Right lobe of liver (tissue), 6 donors: ENCODE data around the gene ROPN1B. TPM values are rescaled to one million over a fixed set of nuclear protein-coding genes. Genes with fewer than 3 reads are reported as not detected.

Source experiments
- ATAC-seq, 4 donors: fragments of 200-7000 bp; cut with Tn5 transposase; one replicate each; pipeline ENCODE4 v1.9.1; 2020; ENCODE audit warnings: mild to moderate bottlenecking in 4 of 4, moderate library complexity in 4 of 4
- DNase-seq, 3 donors: peaks; one replicate each; pipeline ENCODE4 v3.0.0-alpha.2; 2020
- H3K27ac ChIP-seq, 3 donors: fragments of 200-600 bp; one replicate each; pipeline ENCODE4 v1.8.0; 2022
- H3K27me3 ChIP-seq, 2 donors: fragments of 200-600 bp; one replicate each; pipeline ENCODE4 v1.8.0; 2022
- H3K36me3 ChIP-seq, 4 donors: fragments of 200-600 bp; sonication (generic) in 1 of 4; one replicate each; pipeline versions ENCODE4 v1.5.1 to v1.8.0; 2017 to 2022; ENCODE audit warnings: control low read depth in 1 of 4
- H3K4me1 ChIP-seq, 4 donors: fragments of 200-600 bp; sonication (generic) in 1 of 4; one replicate each; pipeline versions ENCODE4 v1.5.1 to v1.8.0; 2017 to 2022; ENCODE audit warnings: control low read depth in 1 of 4
- H3K4me3 ChIP-seq, 3 donors: fragments of 200-600 bp; one replicate each; pipeline ENCODE4 v1.8.0; 2022
- H3K9me3 ChIP-seq, 4 donors: fragments of 200-600 bp; sonication (generic) in 1 of 4; one replicate each; pipeline versions ENCODE4 v1.5.1 to v1.8.0; 2017 to 2022; ENCODE audit warnings: control low read depth in 1 of 4
- POLR2A ChIP-seq: fragments of 450-650 bp; IDR thresholded peaks from one replicate; pipeline ENCODE4 v1.6.1; 2017; ENCODE audit warnings: antibody characterized with exemption, mild to moderate bottlenecking
- WGBS: methylation state at CpG from one replicate; pipeline ENCODE4 v1.1.6; 2018; ENCODE audit warnings: low coverage, low lambda C conversion rate; ENCODE audit not compliant: insufficient coverage; ENCODE audit errors: missing lambda C conversion rate; 5-methylcytosine and 5-hydroxymethylcytosine counted together
- intact Hi-C, 2 donors: fragments of 100-400 bp; cut with DNase I; formaldehyde crosslinking; loops; one replicate each; pipeline versions ENCODE4 v1.11.2 to v1.14.1; 2022
- total RNA-seq, 6 experiments: library from RNA; depleted of rRNA in 2 of 6; stranded (reverse); fragments of >200 nt in 2 of 6; fragmentation: NEBNext Ultra II Directional in 3 of 6; extraction: Animal tissue kit (Norgen Biotek cat#: 25700) in 3 of 6; gene quantifications; one replicate each; pipeline versions ENCODE4 v1.1.0 to v1.2.4, GENCODE V29; 2016 to 2023
- TF ChIP-seq, protein P1 (sequence below), 4 donors: fragments of 200-600 bp in 3 of 4; fragments of 450-650 bp in 1 of 4; IDR thresholded peaks; one replicate each; pipeline versions ENCODE4 v1.5.1 to v1.8.0; 2016 to 2022; ENCODE audit warnings: antibody characterized with exemption in 4 of 4, mild to moderate bottlenecking in 2 of 4
- donor health status: DM: no; HTN: yes; CAD: no.
- donor health status: DM: no; HTN: no; CAD: no.
- donor health status: DM: no; HTN: no; CAD: no.
- donor health status: DM: no; HTN: yes; CAD: no.
- donor health status: DM: no; HTN: yes; CAD: no.

Gene ROPN1B
- total RNA-seq, 6 experiments from 2014 or later, result 0.46 to 2.0 (median 0.60) TPM; not detected in 1

DNA sequence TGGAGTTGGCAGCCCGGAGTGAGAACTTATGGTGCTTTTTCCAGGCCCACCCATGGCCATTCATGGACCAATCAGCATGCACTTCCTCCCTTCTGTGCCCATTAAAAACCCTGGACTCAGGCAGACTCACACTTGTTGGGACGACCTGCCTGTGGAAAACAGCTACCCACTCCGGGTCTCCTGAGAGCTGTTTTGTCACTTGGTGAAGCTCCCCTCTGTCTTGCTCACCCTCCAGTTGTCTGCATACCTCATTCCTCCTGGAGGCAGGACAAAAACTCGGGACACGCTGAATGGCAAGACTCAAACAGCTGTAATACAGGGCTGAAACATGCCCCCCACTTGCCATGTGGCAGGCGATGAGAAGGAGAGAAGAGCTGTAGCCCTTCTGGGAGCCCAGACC is 35.2 kb downstream of the ROPN1B start:
- Histone ChIP-seq H3K27me3 (no peaks in the 10 kb centered on the region), H3K27ac (no peak overlapping the region), H3K36me3 (peaks cover 0 to 2% (median 0%) of the 10 kb centered on the region in 4 donors), H3K4me1 (no peaks in the 10 kb centered on the region), H3K9me3 (no peaks in the 10 kb centered on the region), H3K4me3 (no peak overlapping the region)
- 100% methylated on average over 3 of the region's 6 CpGs for WGBS
- TF ChIP-seq, protein P1, sequence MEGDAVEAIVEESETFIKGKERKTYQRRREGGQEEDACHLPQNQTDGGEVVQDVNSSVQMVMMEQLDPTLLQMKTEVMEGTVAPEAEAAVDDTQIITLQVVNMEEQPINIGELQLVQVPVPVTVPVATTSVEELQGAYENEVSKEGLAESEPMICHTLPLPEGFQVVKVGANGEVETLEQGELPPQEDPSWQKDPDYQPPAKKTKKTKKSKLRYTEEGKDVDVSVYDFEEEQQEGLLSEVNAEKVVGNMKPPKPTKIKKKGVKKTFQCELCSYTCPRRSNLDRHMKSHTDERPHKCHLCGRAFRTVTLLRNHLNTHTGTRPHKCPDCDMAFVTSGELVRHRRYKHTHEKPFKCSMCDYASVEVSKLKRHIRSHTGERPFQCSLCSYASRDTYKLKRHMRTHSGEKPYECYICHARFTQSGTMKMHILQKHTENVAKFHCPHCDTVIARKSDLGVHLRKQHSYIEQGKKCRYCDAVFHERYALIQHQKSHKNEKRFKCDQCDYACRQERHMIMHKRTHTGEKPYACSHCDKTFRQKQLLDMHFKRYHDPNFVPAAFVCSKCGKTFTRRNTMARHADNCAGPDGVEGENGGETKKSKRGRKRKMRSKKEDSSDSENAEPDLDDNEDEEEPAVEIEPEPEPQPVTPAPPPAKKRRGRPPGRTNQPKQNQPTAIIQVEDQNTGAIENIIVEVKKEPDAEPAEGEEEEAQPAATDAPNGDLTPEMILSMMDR (IDR thresholded peaks at IDR 0.05), result no peak
- no peak for TF ChIP-seq POLR2A
- DNase-seq, result no peak
- intact Hi-C loops, result no loop called here
- ATAC-seq, result no peak

DNA sequence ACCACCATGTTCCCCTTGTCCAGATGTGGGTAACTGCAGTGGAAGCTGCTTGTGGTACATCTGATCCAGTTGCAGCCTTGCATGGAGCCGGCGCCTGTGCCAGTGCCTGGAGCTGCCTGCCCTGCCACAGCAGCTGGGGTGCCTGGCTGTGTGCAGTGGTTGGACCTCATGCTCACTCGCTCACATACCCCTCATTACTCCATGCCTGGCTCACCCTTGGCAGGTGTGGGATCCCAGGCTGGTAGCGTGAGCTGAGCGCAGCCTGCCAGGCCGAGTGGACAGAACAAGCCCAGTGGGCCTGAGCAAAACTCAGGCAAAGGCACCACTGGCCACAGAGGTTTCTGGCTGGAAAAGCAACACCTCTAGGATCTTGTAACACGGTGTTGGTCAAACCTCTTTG is 35.7 kb downstream of the ROPN1B start:
- H3K27ac ChIP-seq, result no peak overlapping the region
- TF ChIP-seq POLR2A, result no peak
- TF ChIP-seq, protein P1 (IDR thresholded peaks at IDR 0.05), result no peak
- H3K27me3 ChIP-seq, result no peaks in the 10 kb centered on the region
- DNase-seq (no peak), ATAC-seq (no peak)
- H3K4me3 ChIP-seq, result no peak overlapping the region
- 89% methylated on average over 4 of the region's 7 CpGs for WGBS
- H3K36me3 ChIP-seq, result peaks cover 0 to 2% (median 0%) of the 10 kb centered on the region in 4 donors
- H3K4me1 ChIP-seq, result no peaks in the 10 kb centered on the region
- no peaks in the 10 kb centered on the region for H3K9me3 ChIP-seq
- intact Hi-C loops, result no loop called here

DNA sequence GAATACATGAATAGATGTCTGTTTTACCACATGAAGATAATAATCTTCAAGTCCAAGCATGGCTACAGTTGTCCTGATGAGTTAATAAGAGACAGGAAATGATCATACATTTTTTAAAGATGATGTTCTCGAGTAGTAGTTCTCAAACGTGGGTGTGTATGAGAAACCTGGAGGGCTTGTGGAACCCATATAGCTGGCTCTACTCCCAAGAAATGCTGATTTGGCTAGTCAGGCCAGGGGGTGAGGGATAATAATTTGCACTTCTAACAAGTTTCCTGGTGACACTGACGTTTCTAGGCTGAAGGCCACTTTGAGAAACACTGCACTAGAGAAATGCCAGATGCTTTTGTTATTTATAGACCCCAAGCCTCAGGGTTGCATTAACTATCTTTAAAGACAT is 37.0 kb downstream of the ROPN1B start:
- peaks cover 0 to 2% (median 0%) of the 10 kb centered on the region in 4 donors for H3K36me3 ChIP-seq
- WGBS, result 42% methylated on average over 3 of the region's 3 CpGs
- ATAC-seq, result no peak

DNA sequence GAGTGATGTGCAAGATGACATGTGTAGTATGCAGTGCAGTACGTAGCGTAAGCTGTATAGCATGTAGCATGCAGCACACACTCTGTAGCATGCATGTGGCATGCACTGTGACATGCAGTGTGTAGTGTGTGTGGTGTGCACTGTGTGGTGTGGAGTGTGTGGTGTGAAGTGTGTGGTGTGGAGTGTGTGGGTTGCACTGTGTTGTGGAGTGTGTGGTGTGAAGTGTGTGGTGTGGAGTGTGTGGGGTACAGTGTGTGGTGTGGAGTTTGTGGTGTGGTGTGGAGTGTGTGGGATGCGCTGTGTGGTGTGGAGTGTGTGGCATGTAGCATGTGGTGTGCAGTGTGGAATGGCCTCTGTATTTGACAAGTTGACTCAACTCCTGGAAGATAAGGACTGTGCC is 39.2 kb downstream of the ROPN1B start:
- peaks cover 0 to 2% (median 0%) of the 10 kb centered on the region in 4 donors for H3K36me3 ChIP-seq
- no peaks in the 10 kb centered on the region for H3K9me3 ChIP-seq
- WGBS, result 93% methylated on average over 3 of the region's 3 CpGs
- H3K27me3 ChIP-seq, result no peaks in the 10 kb centered on the region
- no peaks in the 10 kb centered on the region for H3K4me1 ChIP-seq
- TF ChIP-seq POLR2A, result no peak
- TF ChIP-seq, protein P1 (IDR thresholded peaks at IDR 0.05), result no peak
- intact Hi-C loops, result no loop called here
- no peak overlapping the region for H3K4me3 ChIP-seq
- H3K27ac ChIP-seq, result no peak overlapping the region
- DNase-seq, result no peak
- ATAC-seq, result no peak

More for the DNA sequence above, 37.0 kb downstream of the ROPN1B start:
- DNase-seq, result no peak
- H3K27ac ChIP-seq, result no peak overlapping the region
- intact Hi-C loops, result no loop called here
- H3K9me3 ChIP-seq, result no peaks in the 10 kb centered on the region
- H3K27me3 ChIP-seq, result no peaks in the 10 kb centered on the region
- H3K4me1 ChIP-seq, result no peaks in the 10 kb centered on the region
- no peak overlapping the region for H3K4me3 ChIP-seq
- TF ChIP-seq, protein P1 (IDR thresholded peaks at IDR 0.05), result no peak
- TF ChIP-seq POLR2A, result no peak

DNA sequence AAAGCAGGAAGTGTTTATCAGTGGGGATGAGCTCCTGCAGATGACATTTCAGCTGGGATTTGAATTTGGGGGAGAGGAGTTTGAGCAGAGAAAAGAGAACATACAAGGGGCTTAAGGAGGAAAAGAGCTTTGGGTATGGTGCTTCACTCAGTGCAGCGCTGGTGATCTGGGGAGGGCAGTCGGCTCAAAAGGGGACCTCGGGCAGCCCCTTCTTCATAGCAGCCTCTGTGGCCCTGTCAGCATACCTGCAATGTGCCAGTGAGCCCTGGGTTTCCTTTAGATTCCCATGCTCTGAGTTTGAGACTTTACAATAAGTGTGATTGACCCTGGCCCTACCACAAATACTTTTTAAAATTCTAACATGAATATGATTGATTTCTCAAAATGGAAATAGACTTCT is 40.2 kb downstream of the ROPN1B start:
- H3K27me3 ChIP-seq, result no peaks in the 10 kb centered on the region
- no peaks in the 10 kb centered on the region for H3K4me1 ChIP-seq
- TF ChIP-seq, protein P1 (IDR thresholded peaks at IDR 0.05), result no peak
- no peak for TF ChIP-seq POLR2A
- no peaks in the 10 kb centered on the region for H3K9me3 ChIP-seq
- ATAC-seq, result no peak
- no peak overlapping the region for H3K27ac ChIP-seq
- H3K36me3 ChIP-seq, result peaks cover 0 to 2% (median 0%) of the 10 kb centered on the region in 4 donors
- 100% methylated on average over 1 of the region's 3 CpGs for WGBS
- no peak for DNase-seq
- intact Hi-C loops, result no loop called here
- no peak overlapping the region for H3K4me3 ChIP-seq
